ENCODE measurements around the gene PNMA8A. TPM values are rescaled to one million over a fixed set of nuclear protein-coding genes. Genes with fewer than 3 reads are reported as not detected.

Gene PNMA8A
- total and polyA plus RNA-seq, 2 of the 8 experiments (the other 6 are each of a cell fraction or from before 2014, with no cell fraction given): 10.0 to 22.8 TPM

DNA sequence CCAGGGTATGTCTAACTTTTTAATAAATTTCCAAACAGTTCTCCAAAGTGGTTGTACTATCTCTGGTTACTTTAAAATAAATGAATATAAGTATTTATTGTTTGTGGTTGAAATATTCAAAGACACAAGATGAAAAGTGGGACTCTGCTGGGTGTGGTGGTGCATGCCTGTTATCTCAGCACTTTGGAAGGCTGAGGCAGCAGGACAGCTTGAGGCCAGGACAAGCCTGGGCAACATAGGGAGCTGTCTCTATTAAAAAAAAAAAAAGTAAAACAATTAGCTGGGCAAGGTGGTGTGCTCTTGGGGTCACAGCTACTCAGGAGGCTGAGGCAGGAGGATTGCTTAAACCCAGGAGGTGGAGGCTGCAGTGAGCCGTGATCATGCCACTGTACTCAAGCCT, 10.4 kb downstream of the PNMA8A start:
- no peaks in the 10 kb centered on the region for H3K9me3 ChIP-seq (ENCODE audit: insufficient read depth in 2 of 2, low read depth in 1 of 2, low read length in 1 of 2)
- H3K14ac ChIP-seq (ENCODE audit: insufficient read length): no peak overlapping the region
- no peaks in the 10 kb centered on the region for H3K79me2 ChIP-seq (ENCODE audit: control insufficient read depth in 1 of 2, insufficient read depth in 2 of 2, low read length in 2 of 2)
- H4K5ac ChIP-seq (ENCODE audit: insufficient read length, low read depth, low read length): no peak overlapping the region
- no peak overlapping the region for H2BK15ac ChIP-seq (ENCODE audit: low read length)
- no peak overlapping the region for H3K18ac ChIP-seq (ENCODE audit: extremely low read depth, low read length)
- H3K56ac ChIP-seq (replicated peaks; ENCODE audit: insufficient read length, low read depth, low read length): no peak overlapping the region
- H3K23ac ChIP-seq (ENCODE audit: insufficient read length): no peak overlapping the region
- H4K8ac ChIP-seq (ENCODE audit: extremely low read depth, insufficient read depth, low read length): no peak overlapping the region
- no peak overlapping the region for H4K91ac ChIP-seq (replicated peaks; ENCODE audit: insufficient read length, low read length)
- H3K27me3 ChIP-seq (replicated peaks in 1 of 4; ENCODE audit: control insufficient read depth in 3 of 4, extremely low read depth in 1 of 4, insufficient read depth in 3 of 4, low read length in 3 of 4): no peaks in the 10 kb centered on the region
- no peak overlapping the region for H2AFZ ChIP-seq (ENCODE audit: low read length)
- H3K27ac ChIP-seq (ENCODE audit: low read depth, low read length): no peak overlapping the region
- H2BK12ac ChIP-seq (ENCODE audit: low read depth, low read length): no peak overlapping the region
- H3K9ac ChIP-seq (replicated peaks in 1 of 4; ENCODE audit: extremely low read depth in 1 of 4, low read depth in 3 of 4, low read length in 3 of 4): no peak overlapping the region
- no peaks in the 10 kb centered on the region for H4K20me1 ChIP-seq (replicated peaks in 1 of 2; ENCODE audit: control insufficient read depth in 1 of 2, insufficient read depth in 2 of 2, low read length in 2 of 2)
- no peak overlapping the region for H2BK120ac ChIP-seq (replicated peaks; ENCODE audit: low read depth, low read length)
- WGBS, 2 experiments (ENCODE audit: extremely low coverage in 1 of 2, insufficient coverage in 1 of 2, insufficient read length in 1 of 2, insufficient replicate concordance in 2 of 2, low coverage in 1 of 2, low lambda C conversion rate in 2 of 2, missing lambda C conversion rate in 1 of 2): 100% methylated on average over 1 of the region's 1 CpG; no CpG with 5 or more reads in 1 of the 2 experiments
- H3K36me3 ChIP-seq (ENCODE audit: control insufficient read depth in 2 of 4, insufficient read depth in 4 of 4, low read length in 3 of 4): no peaks in the 10 kb centered on the region
- H3K4ac ChIP-seq (replicated peaks; ENCODE audit: insufficient read length, low read depth, low read length): no peak overlapping the region
- ChIA-PET CTCF (ENCODE audit: partially characterized antibody) (interaction anchor here (0.6 to 1.3 kb wide), 4 partner anchors 10 to 232 kb away, joined by 3 to 4 read pairs (median 4); partner anchors contain the start of gene PNMA8A), POLR2A (ENCODE audit: partially characterized antibody) (no interaction called here)
- H3K23me2 ChIP-seq (ENCODE audit: low read depth, low read length): no peaks in the 10 kb centered on the region
- H3K4me3 ChIP-seq (ENCODE audit: extremely low read depth in 1 of 4, insufficient read depth in 2 of 4, low read depth in 3 of 4, low read length in 4 of 4): no peak overlapping the region
- no peak overlapping the region for H2BK20ac ChIP-seq (ENCODE audit: low read length)
- no peak overlapping the region for H2AK5ac ChIP-seq (ENCODE audit: low read depth, low read length)
- H2BK5ac ChIP-seq (ENCODE audit: low read depth, low read length): no peak overlapping the region
- H3K4me1 ChIP-seq (replicated peaks in 1 of 4; ENCODE audit: control insufficient read depth in 3 of 4, insufficient read depth in 4 of 4, low read length in 3 of 4): no peaks in the 10 kb centered on the region
- DNase-seq (ENCODE audit: low read depth in 1 of 2, low spot score in 2 of 2) (no peak), FAIRE-seq (no peak)
- H3K79me1 ChIP-seq (ENCODE audit: low read depth, low read length): no peaks in the 10 kb centered on the region
- H3K4me2 ChIP-seq (ENCODE audit: insufficient read depth in 1 of 2, low read depth in 2 of 2, low read length in 2 of 2): no peak overlapping the region
- no peak for TF ChIP-seq BRCA1 (IDR thresholded peaks at IDR 0.05; ENCODE audit: low read depth, low read length)
- TF ChIP-seq TBP (IDR thresholded peaks at IDR 0.05; ENCODE audit: low read depth, low read length): no peak
- no peak for TF ChIP-seq HDAC2 (IDR thresholded peaks at IDR 0.05; ENCODE audit: borderline replicate concordance in 1 of 2, low read depth in 2 of 2, low read length in 2 of 2)
- no peak for TF ChIP-seq TEAD4 (IDR thresholded peaks at IDR 0.05; ENCODE audit: low read depth, low read length)
- TF ChIP-seq POLR2A (IDR thresholded peaks at IDR 0.05; ENCODE audit: control extremely low read depth in 1 of 2, low read depth in 2 of 2, low read length in 2 of 2): no peak
- no peak for TF ChIP-seq ASH2L (IDR thresholded peaks at IDR 0.05; ENCODE audit: low read length)

All from H1 (cell line).